Natural killer cell treated with Interleukin-12 subunit alpha and Interleukin-12 subunit beta and Interleukin-15 and Interleukin-18, amount 100 ng/mL, for 72 hours (primary cell): ENCODE data around the gene ARHGEF25. TPM values are rescaled to one million over a fixed set of nuclear protein-coding genes. Genes with fewer than 3 reads are reported as not detected.
"Not testable (repeated sequence)": the region's sequence is repeated elsewhere in the genome, so short reads cannot be mapped to it uniquely, and the experiment has no call there.

Source experiments
- ATAC-seq, 2 donors: fragments of 150-1000 bp; cut with Tn5 transposase in 1 of 2; sonication (Bioruptor Pico), chemical (Tn5 transposase) in 1 of 2; 2 replicates each; pipeline ENCODE4 v1.10.0; 2021
- DNase-seq: peaks from one replicate; pipeline ENCODE4 v3.0.0; 2022; ENCODE audit warnings: low spot score
- H3K27ac Mint-ChIP-seq, 2 donors: 1 replicate in 1 of 2; 2 replicates in 1 of 2; pipeline ENCODE4 v1.8.0; 2022; ENCODE audit warnings: mixed read lengths in 2 of 2, mild to moderate bottlenecking in 1 of 2, moderate library complexity in 1 of 2
- H3K27me3 Mint-ChIP-seq, 2 donors: 1 replicate in 1 of 2; 2 replicates in 1 of 2; pipeline ENCODE4 v1.8.0; 2022; ENCODE audit warnings: mixed read lengths in 2 of 2
- H3K36me3 Mint-ChIP-seq: one replicate; pipeline ENCODE4 v1.8.0; 2022; ENCODE audit warnings: mixed read lengths
- H3K4me1 Mint-ChIP-seq, 2 donors: 1 replicate in 1 of 2; 2 replicates in 1 of 2; pipeline ENCODE4 v1.8.0; 2022; ENCODE audit warnings: low read depth in 2 of 2, mixed read lengths in 2 of 2, mild to moderate bottlenecking in 1 of 2
- H3K4me3 Mint-ChIP-seq: one replicate; pipeline ENCODE4 v1.8.0; 2022; ENCODE audit warnings: mixed read lengths
- H3K9me3 Mint-ChIP-seq: 2 replicates; pipeline ENCODE4 v1.8.0; 2022; ENCODE audit warnings: mixed read lengths
- total RNA-seq, 2 donors: library from RNA; stranded (reverse); gene quantifications; one replicate each; pipeline ENCODE4 v1.2.3, GENCODE V29; 2022

Gene ARHGEF25
- total RNA-seq, 2 donors from 2014 or later, result 0.52 to 4.0 TPM

DNA sequence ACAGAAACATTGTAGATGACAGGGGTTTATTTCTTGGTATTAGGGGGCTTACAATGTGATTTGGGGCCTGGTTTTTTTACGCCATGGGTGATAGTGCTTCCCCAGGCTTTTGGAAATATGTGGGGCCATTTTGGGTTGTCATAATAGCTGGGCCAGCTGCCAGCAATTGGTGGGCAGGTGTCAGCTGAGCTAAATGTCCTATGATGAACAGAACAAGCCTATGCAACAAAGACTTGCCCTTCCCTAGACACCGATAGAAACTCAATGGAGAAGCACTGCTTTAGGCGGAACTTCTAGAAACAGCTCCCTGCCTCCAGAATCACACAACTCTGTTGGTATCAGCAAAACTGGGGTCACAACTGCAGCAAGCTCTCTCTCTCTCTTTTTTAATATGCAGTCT, 26.9 kb downstream of the ARHGEF25 start:
- Mint-ChIP-seq H3K4me1 (peaks cover 5% of the 10 kb centered on the region in 2 donors), H3K4me3 (no peak overlapping the region), H3K36me3 (no peaks in the 10 kb centered on the region), H3K9me3 (no peaks in the 10 kb centered on the region), H3K27ac (no peak overlapping the region), H3K27me3 (peaks cover 0 to 23% of the 10 kb centered on the region in 2 donors)
- no peak for ATAC-seq
- no peak for DNase-seq

DNA sequence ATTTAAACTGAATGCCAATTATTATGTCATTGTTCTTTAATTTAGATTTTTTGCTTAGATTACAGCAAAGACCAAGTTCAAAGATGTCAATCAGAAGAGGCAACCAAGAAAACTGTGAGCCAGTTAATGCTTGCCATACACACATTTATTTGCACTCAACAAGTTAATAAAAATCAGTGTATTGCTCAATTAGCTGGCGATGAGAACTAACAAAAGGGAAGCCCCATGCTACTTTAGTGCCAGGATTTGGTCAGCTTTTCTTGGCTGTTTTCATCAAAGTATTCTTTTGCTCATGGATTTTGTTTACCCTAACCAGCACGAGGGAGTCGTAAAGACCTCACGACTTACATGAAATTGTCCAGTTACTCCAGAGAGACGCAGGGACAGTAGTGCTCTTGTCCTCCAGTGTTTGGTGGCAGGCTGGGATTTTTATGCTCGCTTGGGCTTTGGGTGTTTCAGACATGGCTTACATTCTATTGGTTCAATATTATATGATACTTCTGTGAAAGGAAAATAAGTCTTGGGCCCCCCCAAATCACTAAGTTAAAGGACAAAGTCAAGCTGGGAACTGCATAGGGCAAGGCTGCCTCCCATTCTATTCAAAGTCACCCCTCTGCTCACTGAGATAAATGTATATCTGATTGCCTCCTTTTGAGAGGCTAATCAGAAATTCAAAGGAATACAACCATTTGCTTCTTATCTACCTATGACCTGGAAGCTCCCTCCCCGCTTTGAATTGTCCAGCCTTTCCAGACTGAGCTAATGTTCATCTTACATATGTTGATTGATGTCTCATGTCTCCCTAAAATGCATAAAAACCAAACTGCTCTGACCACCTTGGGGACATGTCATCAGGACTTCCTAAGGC, 29.2 kb downstream of the ARHGEF25 start:
- Mint-ChIP-seq H3K27ac (no peak overlapping the region), H3K4me3 (no peak overlapping the region), H3K4me1 (no peaks in the 10 kb centered on the region), H3K9me3 (no peaks in the 10 kb centered on the region), H3K27me3 (peaks cover 0 to 17% of the 10 kb centered on the region in 2 donors), H3K36me3 (no peaks in the 10 kb centered on the region)
- ATAC-seq (no peak), DNase-seq (no peak)

DNA sequence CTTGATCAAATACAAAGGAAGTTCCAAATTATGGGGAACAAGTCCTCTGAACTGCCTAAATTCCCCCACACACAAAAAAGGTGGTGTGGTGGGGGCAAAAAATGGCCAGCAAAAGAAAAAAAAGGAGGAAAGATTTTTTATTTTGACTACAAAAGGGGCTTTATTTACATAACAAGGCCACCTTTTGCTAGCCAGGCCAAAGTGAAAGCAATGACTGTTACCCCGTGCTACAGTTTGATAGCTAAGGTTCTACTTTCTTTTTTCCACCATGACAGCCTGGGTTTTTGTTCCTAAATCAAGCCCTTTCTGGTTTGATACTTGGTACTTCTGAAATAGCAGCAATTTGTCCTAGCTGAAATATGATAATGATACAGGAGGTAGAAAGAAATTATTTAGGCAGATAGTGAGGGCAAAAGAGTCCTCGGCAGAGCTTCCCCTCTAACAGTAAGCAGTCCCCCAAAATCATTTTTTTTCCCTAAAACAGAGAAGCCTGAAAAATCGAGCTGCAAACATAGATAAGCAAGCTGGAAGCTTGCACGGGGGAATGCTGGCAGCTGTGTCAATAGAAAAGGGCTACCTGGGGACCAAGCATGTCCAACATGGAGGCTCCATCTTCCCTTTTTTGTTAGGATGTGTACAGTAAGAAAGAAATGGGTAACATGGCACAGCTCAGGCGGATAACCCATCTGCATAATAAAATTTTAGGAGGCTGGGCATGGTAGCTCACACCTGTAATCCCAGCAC, 30.6 kb downstream of the ARHGEF25 start:
- no peak for DNase-seq
- no peaks in the 10 kb centered on the region for H3K9me3 Mint-ChIP-seq
- H3K4me3 Mint-ChIP-seq, result no peak overlapping the region
- no peaks in the 10 kb centered on the region for H3K4me1 Mint-ChIP-seq
- no peak overlapping the region for H3K27ac Mint-ChIP-seq
- H3K27me3 Mint-ChIP-seq, result peaks cover 0 to 17% of the 10 kb centered on the region in 2 donors
- H3K36me3 Mint-ChIP-seq, result no peaks in the 10 kb centered on the region
- ATAC-seq, result no peak

DNA sequence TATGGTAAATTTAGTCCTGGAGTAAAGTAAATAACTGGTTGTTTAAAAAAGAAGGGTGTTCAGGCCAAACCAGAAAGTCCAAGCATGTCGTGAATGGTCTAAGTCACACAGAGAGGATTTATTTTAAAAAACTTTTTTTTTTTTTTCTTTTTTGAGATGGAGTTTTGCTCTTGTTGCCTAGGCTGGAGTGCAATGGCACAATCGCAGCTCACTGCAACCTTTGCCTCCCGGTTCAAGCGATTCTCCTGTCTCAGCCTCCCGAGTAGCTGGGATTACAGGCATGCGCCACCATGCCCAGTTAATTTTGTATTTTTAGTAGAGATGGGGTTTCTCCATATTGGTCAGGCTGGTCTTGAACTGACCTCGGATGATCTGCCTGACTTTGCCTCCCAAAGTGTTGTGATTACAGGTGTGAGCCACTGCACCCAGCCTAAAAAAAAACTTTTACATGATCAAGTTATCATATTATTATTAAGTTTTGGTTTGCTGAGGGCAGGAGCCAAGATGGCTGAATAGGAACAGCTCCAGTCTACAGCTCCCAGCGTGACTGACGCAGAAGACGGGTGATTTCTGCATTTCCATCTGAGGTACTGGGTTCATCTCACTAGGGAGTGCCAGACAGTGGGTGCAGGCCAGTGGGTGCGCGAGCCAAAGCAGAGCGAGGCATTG, 34.9 kb downstream of the ARHGEF25 start:
- H3K27me3 Mint-ChIP-seq, result peaks cover 0 to 11% of the 10 kb centered on the region in 2 donors
- ATAC-seq, DNase-seq, H3K4me1 Mint-ChIP-seq, H3K36me3 Mint-ChIP-seq, H3K4me3 Mint-ChIP-seq, H3K27ac Mint-ChIP-seq, H3K9me3 Mint-ChIP-seq: not testable (repeated sequence)

DNA sequence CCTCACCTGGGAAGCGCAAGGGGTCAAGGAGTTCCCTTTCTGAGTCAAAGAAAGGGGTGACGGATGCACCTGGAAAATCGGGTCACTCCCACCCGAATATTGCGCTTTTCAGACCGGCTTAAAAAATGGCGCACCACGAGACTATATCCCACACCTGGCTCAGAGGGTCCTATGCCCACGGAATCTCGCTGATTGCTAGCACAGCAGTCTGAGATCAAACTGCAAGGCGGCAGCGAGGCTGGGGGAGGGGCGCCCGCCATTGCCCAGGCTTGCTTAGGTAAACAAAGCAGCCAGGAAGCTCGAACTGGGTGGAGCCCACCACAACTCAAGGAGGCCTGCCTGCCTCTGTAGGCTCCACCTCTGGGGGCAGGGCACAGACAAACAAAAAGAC, 35.4 kb downstream of the ARHGEF25 start:
- not testable (repeated sequence) for H3K36me3 Mint-ChIP-seq, DNase-seq, ATAC-seq, H3K4me1 Mint-ChIP-seq, H3K9me3 Mint-ChIP-seq, H3K27me3 Mint-ChIP-seq, H3K27ac Mint-ChIP-seq, H3K4me3 Mint-ChIP-seq

DNA sequence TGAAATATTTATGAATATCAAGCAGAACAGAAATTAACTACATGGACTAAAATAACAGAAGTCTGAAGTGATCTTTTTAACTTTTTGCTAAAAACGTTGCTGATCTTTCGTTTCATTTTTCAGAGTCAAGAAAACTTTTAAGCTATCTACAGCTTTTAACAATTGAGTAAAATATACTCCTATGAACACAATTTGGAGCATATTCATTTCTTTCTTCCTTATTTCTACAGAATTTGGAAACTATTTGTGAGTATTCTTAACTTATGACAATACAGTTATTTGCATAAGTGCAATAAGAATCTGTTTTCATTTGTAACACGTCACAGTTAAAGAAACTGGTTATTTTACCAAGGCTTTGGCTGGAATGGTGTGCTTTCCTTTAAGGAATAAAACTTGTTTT, 42.8 kb downstream of the ARHGEF25 start:
- H3K4me3 Mint-ChIP-seq, result no peak overlapping the region
- no peak overlapping the region for H3K27ac Mint-ChIP-seq
- ATAC-seq (no peak), DNase-seq (no peak)
- no peaks in the 10 kb centered on the region for H3K36me3 Mint-ChIP-seq
- no peaks in the 10 kb centered on the region for H3K4me1 Mint-ChIP-seq
- H3K27me3 Mint-ChIP-seq, result peaks cover 0 to 10% of the 10 kb centered on the region in 2 donors
- no peaks in the 10 kb centered on the region for H3K9me3 Mint-ChIP-seq

DNA sequence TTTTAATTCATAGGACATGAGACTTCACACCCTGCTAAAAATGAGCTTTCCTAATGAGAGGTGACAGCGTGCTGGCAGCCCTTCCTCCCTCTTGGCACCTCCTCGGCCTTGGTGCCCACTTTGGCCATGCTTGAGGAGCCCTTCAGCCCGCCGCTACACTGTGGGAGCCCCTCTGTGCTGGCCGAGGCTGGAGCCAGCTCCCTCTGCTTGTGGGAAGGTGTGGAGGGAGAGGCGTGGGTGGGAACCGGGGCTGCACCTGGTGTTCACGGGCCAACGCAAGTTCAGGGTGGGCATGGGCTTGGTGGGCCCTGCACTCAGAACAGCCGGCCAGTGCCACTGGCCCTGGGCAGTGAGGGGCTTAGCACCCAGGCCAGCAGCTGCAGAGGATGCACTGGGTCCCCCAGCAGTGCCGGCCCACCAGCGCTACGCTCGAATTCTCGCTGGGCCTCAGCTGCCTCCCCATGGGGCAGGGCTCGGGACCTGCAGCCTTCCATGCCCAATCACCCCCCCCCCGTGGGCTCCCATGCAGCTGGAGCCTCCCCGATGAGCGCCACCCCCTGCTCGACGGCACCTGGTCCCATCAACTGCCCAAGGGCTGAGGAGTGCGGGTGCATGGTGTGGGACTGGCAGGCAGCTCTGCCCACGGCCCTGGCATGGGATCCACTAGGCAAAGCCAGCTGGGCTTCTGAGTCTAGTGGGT, 44.5 kb downstream of the ARHGEF25 start:
- no peaks in the 10 kb centered on the region for H3K4me1 Mint-ChIP-seq
- H3K36me3 Mint-ChIP-seq, result no peaks in the 10 kb centered on the region
- H3K9me3 Mint-ChIP-seq, result no peaks in the 10 kb centered on the region
- no peak for DNase-seq
- no peak for ATAC-seq
- H3K4me3 Mint-ChIP-seq, result no peak overlapping the region
- H3K27ac Mint-ChIP-seq, result no peak overlapping the region
- peaks cover 0 to 7% of the 10 kb centered on the region in 2 donors for H3K27me3 Mint-ChIP-seq

DNA sequence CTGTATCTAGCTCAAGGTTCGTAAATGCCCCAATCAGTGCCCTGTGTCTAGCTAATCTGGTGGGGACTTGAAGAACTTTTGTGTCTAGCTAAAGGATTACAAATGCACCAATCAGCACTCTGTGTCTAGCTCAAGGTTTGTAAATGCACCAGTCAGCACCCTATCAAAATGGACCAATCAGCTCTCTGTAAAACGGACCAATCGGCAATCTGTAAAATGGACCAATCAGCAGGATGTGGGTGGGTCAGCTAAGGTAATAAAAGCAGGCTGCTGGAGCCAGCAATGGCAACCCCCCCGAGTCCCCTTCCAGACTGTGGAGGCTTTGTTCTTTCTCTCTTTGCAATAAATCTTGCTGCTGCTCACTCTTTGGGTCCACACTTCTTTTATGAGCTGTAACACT, 45.2 kb downstream of the ARHGEF25 start:
- ATAC-seq, H3K27me3 Mint-ChIP-seq, H3K4me3 Mint-ChIP-seq, DNase-seq, H3K9me3 Mint-ChIP-seq, H3K27ac Mint-ChIP-seq, H3K4me1 Mint-ChIP-seq, H3K36me3 Mint-ChIP-seq: not testable (repeated sequence)

DNA sequence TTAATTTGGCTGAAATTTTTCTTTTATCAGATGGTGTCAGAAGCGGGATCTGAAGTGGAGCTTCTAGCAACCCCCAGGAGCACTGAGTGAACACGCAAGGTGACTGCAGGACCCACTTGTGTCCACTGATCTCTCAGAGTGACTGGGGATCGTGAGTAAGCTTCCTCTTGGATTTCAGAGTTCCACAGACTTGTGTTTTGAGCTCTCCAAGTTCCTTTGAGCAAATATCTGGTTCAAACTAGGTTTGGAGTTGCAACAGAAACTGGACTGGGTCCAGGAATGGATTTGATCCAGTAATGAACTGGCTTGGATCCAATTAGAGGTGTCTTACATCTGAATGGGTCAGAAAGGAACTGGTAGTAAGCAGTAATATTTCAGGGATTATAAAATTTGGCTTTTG, 46.5 kb downstream of the ARHGEF25 start:
- Mint-ChIP-seq H3K9me3 (no peaks in the 10 kb centered on the region), H3K4me3 (no peak overlapping the region), H3K36me3 (no peaks in the 10 kb centered on the region), H3K4me1 (no peaks in the 10 kb centered on the region), H3K27ac (no peak overlapping the region), H3K27me3 (peaks cover 0 to 7% of the 10 kb centered on the region in 2 donors)
- DNase-seq (no peak), ATAC-seq (no peak)

DNA sequence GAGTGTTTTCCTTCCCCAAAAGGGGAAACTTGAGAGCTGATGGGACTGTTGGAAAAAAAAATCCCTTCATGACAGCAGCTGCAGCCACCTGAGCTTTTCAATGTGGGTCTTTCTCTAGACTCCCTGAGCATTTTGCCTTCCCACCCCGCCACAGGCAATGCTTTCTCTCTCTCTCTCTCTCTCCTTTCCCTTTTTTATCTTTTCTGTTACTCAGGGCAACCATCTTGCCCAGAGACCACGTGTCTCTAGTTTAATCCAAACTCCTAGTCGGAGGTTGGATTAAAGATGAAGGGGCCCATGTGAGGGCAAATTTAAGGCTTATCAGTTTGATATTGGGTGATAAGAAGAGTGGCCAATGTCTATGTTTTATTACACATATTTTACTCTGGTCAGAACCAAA, 47.7 kb downstream of the ARHGEF25 start:
- Mint-ChIP-seq H3K36me3 (no peaks in the 10 kb centered on the region), H3K27me3 (peaks cover 0 to 7% of the 10 kb centered on the region in 2 donors), H3K4me3 (no peak overlapping the region), H3K9me3 (no peaks in the 10 kb centered on the region), H3K4me1 (no peaks in the 10 kb centered on the region), H3K27ac (no peak overlapping the region)
- DNase-seq, result no peak
- ATAC-seq, result no peak

DNA sequence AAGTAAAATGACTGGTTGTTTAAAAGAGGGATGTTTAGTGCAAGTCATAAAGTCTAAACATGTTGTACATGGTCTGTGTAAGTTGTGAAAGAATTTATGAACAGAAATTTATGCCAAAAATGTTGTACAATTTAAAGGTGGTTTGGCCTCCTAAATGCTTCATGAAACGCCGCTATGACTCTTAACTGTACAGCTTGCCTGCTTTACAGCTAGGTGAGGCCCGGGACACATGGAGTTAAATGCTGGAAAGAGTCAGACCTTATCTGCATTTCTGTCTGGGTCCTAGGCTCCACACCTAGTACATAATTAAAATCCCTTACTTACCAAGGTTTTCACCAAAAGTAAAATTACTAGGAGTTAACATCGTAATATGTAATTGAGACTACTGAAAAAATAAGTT, 50.1 kb downstream of the ARHGEF25 start:
- H3K36me3 Mint-ChIP-seq, result no peaks in the 10 kb centered on the region
- H3K9me3 Mint-ChIP-seq, result no peaks in the 10 kb centered on the region
- ATAC-seq (no peak), DNase-seq (no peak)
- H3K4me1 Mint-ChIP-seq, result no peaks in the 10 kb centered on the region
- H3K4me3 Mint-ChIP-seq, result no peak overlapping the region
- H3K27me3 Mint-ChIP-seq, result peaks cover 0 to 7% of the 10 kb centered on the region in 2 donors
- H3K27ac Mint-ChIP-seq, result no peak overlapping the region

DNA sequence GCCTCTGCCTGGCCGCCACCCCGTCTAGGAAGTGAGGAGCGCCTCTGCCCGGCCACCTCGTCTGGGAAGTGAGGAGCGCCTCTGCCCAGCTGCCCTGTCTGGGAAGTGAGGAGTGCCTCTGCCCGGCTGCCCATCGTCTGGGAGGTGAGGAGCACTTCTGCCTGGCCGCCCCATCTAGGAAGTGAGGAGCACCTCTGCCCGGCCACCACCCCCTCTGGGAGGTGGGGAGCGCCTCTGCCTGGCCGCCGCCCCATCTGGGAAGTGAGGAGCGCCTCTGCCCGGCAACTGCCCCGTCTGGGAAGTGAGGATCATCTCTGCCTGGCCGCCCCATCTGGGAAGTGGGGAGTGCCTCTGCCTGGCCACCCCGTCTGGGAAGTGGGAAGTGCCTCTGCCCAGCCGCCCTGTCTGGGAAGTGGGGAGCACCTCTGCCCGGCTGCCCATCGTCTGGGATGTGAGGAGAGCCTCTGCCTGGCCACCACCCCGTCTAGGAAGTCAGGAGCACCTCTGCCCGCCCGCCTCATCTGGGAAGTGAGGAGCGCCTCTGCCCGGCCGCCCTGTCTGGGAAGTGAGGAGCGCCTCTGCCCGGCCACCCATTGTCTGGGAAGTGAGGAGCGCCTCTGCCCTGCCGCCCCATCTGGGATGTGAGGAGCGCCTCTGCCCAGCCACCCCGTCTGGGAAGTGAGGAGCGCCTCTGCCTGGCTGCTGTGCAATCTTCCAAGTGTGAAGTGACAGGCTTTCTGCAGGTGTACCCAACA, 54.0 kb downstream of the ARHGEF25 start:
- not testable (repeated sequence) for H3K9me3 Mint-ChIP-seq, DNase-seq, H3K27me3 Mint-ChIP-seq, H3K27ac Mint-ChIP-seq, H3K4me1 Mint-ChIP-seq, ATAC-seq, H3K36me3 Mint-ChIP-seq, H3K4me3 Mint-ChIP-seq
